Activated naive CD4-positive, alpha-beta T cell treated with anti-CD3 and anti-CD28 coated beads, Interleukin-2, amount 10 ng/mL, durations not matched to agents 7 days and 5 days (primary cell): ENCODE measurements around the gene POU3F2.

Experiments
- CTCF ChIA-PET: fragments of 350-600 bp; sonication (Branson Sonifier 250); formaldehyde crosslinking; loops from one replicate; lab custom pipeline; 2021; ENCODE audit warnings: antibody characterized with exemption; lab: Charles Lee
- DNase-seq: peaks from one replicate; pipeline ENCODE4 v3.0.0-alpha.2; 2020
- H3K27ac Mint-ChIP-seq: one replicate; pipeline ENCODE4 v1.8.0; 2021; ENCODE audit warnings: mild to moderate bottlenecking, moderate library complexity, mixed read lengths
- H3K27me3 Mint-ChIP-seq: one replicate; pipeline ENCODE4 v1.8.0; 2021; ENCODE audit warnings: mild to moderate bottlenecking, mixed read lengths
- H3K36me3 Mint-ChIP-seq: one replicate; pipeline ENCODE4 v1.8.0; 2021; ENCODE audit warnings: mixed read lengths
- H3K4me1 Mint-ChIP-seq: one replicate; pipeline ENCODE4 v1.8.0; 2021; ENCODE audit warnings: mixed read lengths
- H3K4me3 Mint-ChIP-seq: one replicate; pipeline ENCODE4 v1.8.0; 2021; ENCODE audit warnings: mild to moderate bottlenecking, moderate library complexity, mixed read lengths
- H3K9me3 Mint-ChIP-seq: one replicate; pipeline ENCODE4 v1.8.0; 2021; ENCODE audit warnings: mixed read lengths

POU3F2 gene

DNA sequence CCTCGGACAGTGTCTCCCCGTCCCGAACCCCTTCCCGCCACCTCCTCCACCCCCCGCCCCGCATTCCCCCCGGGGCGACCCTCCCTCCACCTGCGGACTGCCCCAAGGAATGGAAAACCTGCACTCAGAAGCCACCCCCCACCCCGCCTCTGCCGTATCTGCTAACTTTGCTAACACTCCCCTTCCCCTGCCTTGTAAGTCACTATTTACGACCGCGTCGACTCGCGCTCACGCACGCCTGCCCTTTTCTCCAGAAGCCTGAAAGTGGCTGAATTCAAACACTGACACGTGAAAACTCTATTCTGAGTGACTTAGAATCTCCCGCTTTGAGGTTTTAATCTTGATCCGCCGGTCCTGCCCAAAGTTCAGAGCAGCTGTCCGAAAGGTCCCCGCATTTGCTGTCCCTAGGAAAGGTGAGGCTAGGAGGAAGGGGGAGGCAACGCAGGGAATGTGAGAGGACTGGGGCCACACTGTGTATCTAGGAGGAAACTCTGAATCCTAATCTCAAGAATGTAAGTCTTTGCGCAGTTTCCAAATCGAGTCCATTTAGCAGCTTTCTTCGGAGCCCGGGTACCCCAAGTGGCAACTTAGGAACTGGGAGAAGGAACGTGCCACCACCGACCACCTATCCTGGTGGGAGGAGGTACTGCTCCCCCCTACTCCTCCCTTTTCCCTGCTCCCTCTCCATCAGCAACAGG, 9.3 kb upstream of the POU3F2 start:
- H3K4me3 Mint-ChIP-seq = no peak overlapping the region
- H3K27ac Mint-ChIP-seq = no peak overlapping the region
- CTCF ChIA-PET = interaction anchor here (0.9 to 1.0 kb wide), 2 partner anchors 22 to 1328 kb away, joined by 3 read pairs; no protein-coding TSS in a partner anchor
- H3K4me1 Mint-ChIP-seq = peaks cover 19% of the 10 kb centered on the region
- H3K9me3 Mint-ChIP-seq = no peaks in the 10 kb centered on the region
- peaks cover 79% of the 10 kb centered on the region for H3K27me3 Mint-ChIP-seq
- H3K36me3 Mint-ChIP-seq = peaks cover 3% of the 10 kb centered on the region
- DNase-seq = no peak

DNA sequence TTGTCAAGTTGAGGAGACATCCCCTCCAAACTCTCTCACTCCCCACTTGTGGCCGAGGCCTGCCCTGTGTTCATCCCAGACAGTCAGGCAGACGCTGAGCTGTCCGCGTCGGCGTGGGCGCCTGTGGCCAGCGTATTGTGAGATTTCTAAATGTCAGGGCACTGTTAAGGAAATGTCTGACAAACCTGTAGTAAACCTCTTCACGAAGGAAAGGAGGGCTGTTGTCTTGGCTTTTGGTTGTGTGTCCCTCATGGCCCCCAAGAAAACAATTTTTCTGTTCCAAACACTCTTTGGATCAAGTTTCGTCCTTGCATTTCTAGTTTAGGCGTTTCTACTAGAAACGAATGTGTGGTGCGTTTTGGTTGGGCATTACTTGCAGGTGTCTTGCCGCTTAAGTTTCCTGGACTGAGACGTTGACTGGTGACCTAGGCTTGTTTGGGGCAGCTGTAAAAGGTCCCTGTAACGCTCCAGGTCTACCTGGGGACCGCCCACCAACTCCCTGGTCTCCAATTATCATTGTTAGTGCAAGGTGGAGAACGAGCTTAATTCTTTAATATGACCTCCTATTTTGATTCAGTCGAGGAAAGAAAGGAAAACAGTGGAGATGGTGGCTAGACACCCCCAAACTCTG, 8.7 kb upstream of the POU3F2 start:
- Mint-ChIP-seq H3K27ac (peak overlapping the region; percentile 29), H3K9me3 (no peaks in the 10 kb centered on the region), H3K36me3 (peaks cover 3% of the 10 kb centered on the region), H3K27me3 (peaks cover 86% of the 10 kb centered on the region), H3K4me3 (no peak overlapping the region), H3K4me1 (peaks cover 20% of the 10 kb centered on the region)
- CTCF ChIA-PET = interaction anchor here (0.9 to 1.0 kb wide), 2 partner anchors 22 to 1328 kb away, joined by 3 read pairs; no protein-coding TSS in a partner anchor
- DNase-seq = no peak

DNA sequence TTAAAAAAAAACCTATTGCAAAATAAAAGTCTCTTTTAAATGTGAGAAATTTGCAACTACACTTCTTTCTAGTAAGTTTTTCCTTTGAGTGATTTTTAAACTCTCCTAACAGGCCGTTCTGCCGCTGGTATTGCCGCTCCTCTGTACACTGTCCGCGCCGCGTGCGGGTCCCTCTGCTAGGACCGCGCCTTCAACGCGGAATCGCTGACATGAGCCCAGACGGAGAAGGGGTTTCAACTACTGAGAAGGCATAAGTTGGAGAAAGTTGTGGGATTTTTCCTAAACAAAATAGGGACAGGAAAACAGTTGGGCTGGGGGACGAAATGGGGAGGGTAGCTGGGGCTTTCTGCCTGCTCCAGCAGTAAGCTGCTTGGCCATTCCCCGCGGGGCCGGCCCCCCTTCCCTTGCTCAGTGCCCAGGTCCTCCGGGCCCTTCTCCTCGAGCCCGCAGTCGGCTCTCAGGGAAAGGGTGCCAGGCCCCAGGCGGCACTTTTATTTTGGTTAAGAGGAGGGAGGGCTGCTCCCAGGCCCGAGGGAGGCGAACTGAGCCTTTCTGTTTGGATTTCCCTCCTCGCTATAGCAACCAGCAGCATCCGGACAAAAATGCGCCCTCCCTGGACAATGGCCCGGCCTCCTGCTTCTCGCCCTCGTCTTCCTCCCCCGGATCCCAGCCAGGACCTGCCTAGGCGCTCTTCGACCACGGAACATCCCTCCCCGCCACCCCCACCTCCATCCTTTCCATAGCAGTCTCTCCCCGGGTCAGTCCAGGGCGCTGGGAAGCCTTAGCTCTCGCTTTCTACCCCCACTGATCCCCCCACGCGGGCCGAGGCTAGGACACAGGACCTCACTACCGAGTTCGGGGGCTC, 6.8 kb upstream of the POU3F2 start:
- CTCF ChIA-PET = interaction anchor here (2.1 kb wide), 1 partner anchor 20 kb away, joined by 7 read pairs; no protein-coding TSS in a partner anchor
- no peaks in the 10 kb centered on the region for H3K9me3 Mint-ChIP-seq
- H3K27ac Mint-ChIP-seq = no peak overlapping the region
- H3K4me3 Mint-ChIP-seq = no peak overlapping the region
- H3K4me1 Mint-ChIP-seq = peaks cover 31% of the 10 kb centered on the region
- DNase-seq = no peak
- peaks cover 93% of the 10 kb centered on the region for H3K27me3 Mint-ChIP-seq
- peaks cover 5% of the 10 kb centered on the region for H3K36me3 Mint-ChIP-seq

GRCh38 chr6:98828211-98828788, 6.1 kb upstream of the POU3F2 start:
- Mint-ChIP-seq H3K4me3 (no peak overlapping the region), H3K36me3 (peaks cover 6% of the 10 kb centered on the region), H3K27ac (no peak overlapping the region), H3K27me3 (peaks cover 99% of the 10 kb centered on the region), H3K9me3 (no peaks in the 10 kb centered on the region), H3K4me1 (peaks cover 38% of the 10 kb centered on the region)
- CTCF ChIA-PET = interaction anchor here (0.9 to 2.1 kb wide), 2 partner anchors 9 to 19 kb away, joined by 3 to 7 read pairs; no protein-coding TSS in a partner anchor
- DNase-seq = no peak

- CTCF ChIA-PET = interaction anchor here (0.7 to 2.1 kb wide), 4 partner anchors 8 to 18 kb away, joined by 3 to 7 read pairs (median 4); no protein-coding TSS in a partner anchor
- no peak overlapping the region for H3K4me3 Mint-ChIP-seq
- H3K4me1 Mint-ChIP-seq = peaks cover 39% of the 10 kb centered on the region
Measured at GRCh38 chr6:98828941-98829411, 5.4 kb upstream of the POU3F2 start.

GRCh38 chr6:98830146-98830545, 4.2 kb upstream of the POU3F2 start:
- Mint-ChIP-seq H3K27me3 (peaks cover 100% of the 10 kb centered on the region), H3K36me3 (peaks cover 3% of the 10 kb centered on the region), H3K9me3 (no peaks in the 10 kb centered on the region), H3K27ac (no peak overlapping the region), H3K4me3 (no peak overlapping the region), H3K4me1 (peaks cover 38% of the 10 kb centered on the region)
- no peak for DNase-seq
- CTCF ChIA-PET = interaction anchor here (1.1 to 1.4 kb wide), 2 partner anchors 13 to 15 kb away, joined by 4 read pairs; no protein-coding TSS in a partner anchor

More at GRCh38 chr6:98828941-98829411, 5.4 kb upstream of the POU3F2 start:
- Mint-ChIP-seq H3K27me3 (peaks cover 100% of the 10 kb centered on the region), H3K9me3 (no peaks in the 10 kb centered on the region), H3K36me3 (peaks cover 6% of the 10 kb centered on the region), H3K27ac (no peak overlapping the region)
- no peak for DNase-seq

DNA sequence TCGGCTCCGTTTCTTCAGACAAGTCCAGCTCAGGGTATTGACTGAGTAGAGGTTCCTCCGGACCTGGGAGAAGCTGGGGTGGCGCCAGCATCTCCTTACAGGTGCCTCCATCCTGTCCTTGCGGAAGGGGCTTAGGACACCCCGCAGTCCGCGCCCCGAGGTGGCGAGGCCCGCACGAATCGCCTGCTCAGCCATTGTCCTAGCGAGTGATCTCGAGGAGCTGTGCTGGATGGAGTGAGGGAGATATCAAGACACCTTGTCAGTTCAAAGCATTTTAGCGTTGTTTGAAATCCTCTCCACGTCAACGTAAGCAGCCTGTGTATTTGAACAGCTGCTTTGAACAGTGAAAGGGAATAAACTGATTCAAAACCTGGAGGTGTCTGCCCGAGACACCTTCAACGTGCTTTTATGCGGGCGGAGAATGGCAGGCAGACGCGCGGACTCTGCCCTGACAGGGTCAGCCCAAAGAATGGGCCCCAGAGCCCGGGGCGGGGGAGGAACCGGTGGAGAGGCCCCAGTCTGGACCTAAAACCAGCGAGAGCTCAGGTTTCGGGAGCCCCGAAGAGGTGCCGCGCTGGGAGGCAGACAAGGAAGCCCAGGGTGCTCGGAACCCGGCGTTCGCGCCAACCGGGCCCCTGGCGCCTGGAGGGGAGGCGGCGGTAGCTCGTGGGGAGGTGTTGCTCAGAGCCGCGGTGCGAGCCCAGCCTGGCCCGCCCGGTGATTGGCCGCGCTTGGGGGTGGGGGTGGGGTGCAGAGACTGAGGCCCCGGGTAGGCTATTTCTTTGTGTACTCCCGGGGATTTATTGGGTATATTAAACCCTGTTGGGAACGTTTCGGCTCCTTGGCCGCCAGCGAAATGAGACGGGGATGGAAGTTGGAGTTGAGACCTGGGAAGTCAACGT, 3.1 kb upstream of the POU3F2 start:
- Mint-ChIP-seq H3K4me3 (peak overlapping the region; percentile 45), H3K9me3 (no peaks in the 10 kb centered on the region), H3K36me3 (peaks cover 3% of the 10 kb centered on the region), H3K27ac (peak overlapping the region; percentile 75), H3K4me1 (peaks cover 44% of the 10 kb centered on the region), H3K27me3 (peaks cover 100% of the 10 kb centered on the region)
- CTCF ChIA-PET = interaction anchor here (1.1 kb wide), 1 partner anchor 12 kb away, joined by 4 read pairs; no protein-coding TSS in a partner anchor
- DNase-seq = no peak

DNA sequence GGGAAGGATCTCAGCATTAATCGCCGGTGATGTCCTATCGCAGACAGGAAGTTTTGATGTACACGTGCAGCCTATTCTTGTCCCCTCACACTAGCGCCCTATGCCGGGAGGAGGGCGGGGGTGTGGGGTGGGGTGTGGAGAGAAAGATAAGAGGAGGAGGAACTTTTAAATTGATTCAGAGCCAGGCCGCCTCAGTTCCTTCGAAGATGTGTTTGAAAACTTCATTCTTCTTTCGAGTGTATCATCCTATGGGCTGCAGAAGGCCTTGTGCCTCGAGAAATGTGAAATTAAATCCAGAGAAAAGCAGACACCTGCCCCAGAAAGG, 2.5 kb upstream of the POU3F2 start:
- no peak for DNase-seq
- H3K27me3 Mint-ChIP-seq = peaks cover 100% of the 10 kb centered on the region
- peak overlapping the region; percentile 75 for H3K27ac Mint-ChIP-seq
- H3K9me3 Mint-ChIP-seq = no peaks in the 10 kb centered on the region
- peak overlapping the region; percentile 23 for H3K4me3 Mint-ChIP-seq
- CTCF ChIA-PET = no interaction called here
- H3K36me3 Mint-ChIP-seq = peaks cover 3% of the 10 kb centered on the region
- peaks cover 44% of the 10 kb centered on the region for H3K4me1 Mint-ChIP-seq

GRCh38 chr6:98832284-98833056, 1.9 kb upstream of the POU3F2 start:
- no peak for DNase-seq
- H3K4me3 Mint-ChIP-seq = peak overlapping the region; percentile 80
- H3K9me3 Mint-ChIP-seq = no peaks in the 10 kb centered on the region
- CTCF ChIA-PET = no interaction called here
- peaks cover 100% of the 10 kb centered on the region for H3K27me3 Mint-ChIP-seq
- peak overlapping the region; percentile 73 for H3K27ac Mint-ChIP-seq
- H3K4me1 Mint-ChIP-seq = peaks cover 42% of the 10 kb centered on the region
- peaks cover 3% of the 10 kb centered on the region for H3K36me3 Mint-ChIP-seq

- Mint-ChIP-seq H3K36me3 (peaks cover 3% of the 10 kb centered on the region), H3K4me3 (peak overlapping the region; percentile 80), H3K27me3 (peaks cover 100% of the 10 kb centered on the region), H3K27ac (peak overlapping the region; percentile 73), H3K4me1 (peaks cover 42% of the 10 kb centered on the region), H3K9me3 (no peaks in the 10 kb centered on the region)
- DNase-seq = peak; percentile 46
- CTCF ChIA-PET = no interaction called here
Measured at GRCh38 chr6:98833057-98833306, 1.4 kb upstream of the POU3F2 start.

- Mint-ChIP-seq H3K4me3 (peak overlapping the region; percentile 80), H3K27me3 (peaks cover 100% of the 10 kb centered on the region), H3K27ac (peak overlapping the region; percentile 73), H3K36me3 (peaks cover 3% of the 10 kb centered on the region), H3K9me3 (no peaks in the 10 kb centered on the region), H3K4me1 (peaks cover 42% of the 10 kb centered on the region)
- peak; percentile 40 for DNase-seq
- CTCF ChIA-PET = no interaction called here
Measured at GRCh38 chr6:98833307-98834059, 891 bp upstream of the POU3F2 start.
